GM19452 (cell line): Measurements from ENCODE around the gene FHL2.

Source experiments
- ATAC-seq: cut with Tn5 transposase; IDR thresholded peaks from one replicate; pipeline ENCODE4 v1.9.1; 2021; ENCODE audit not compliant: unreplicated experiment

Gene FHL2

GRCh38 chr2:105399207-105399861 is 483 bp upstream of the FHL2 start:
- ATAC-seq: no peak

DNA sequence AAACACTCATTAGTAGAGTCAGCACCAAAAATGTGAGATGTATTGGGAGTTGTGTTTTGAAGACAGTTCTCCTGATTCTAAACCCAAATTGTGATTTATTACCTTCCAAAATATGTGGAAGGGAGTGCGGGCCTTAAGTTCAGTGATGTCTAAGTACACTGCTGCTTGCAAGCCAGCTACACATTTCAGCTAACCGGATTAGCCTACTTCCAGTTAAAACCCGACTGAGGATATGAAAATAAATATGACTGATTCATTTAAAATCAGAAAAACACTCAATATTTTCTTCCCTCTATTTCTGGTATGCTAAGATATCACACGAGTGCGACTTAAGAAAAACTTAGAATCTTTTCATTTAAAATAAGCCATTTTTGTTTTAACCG is 907 bp downstream of the FHL2 start:
- ATAC-seq: no peak

DNA sequence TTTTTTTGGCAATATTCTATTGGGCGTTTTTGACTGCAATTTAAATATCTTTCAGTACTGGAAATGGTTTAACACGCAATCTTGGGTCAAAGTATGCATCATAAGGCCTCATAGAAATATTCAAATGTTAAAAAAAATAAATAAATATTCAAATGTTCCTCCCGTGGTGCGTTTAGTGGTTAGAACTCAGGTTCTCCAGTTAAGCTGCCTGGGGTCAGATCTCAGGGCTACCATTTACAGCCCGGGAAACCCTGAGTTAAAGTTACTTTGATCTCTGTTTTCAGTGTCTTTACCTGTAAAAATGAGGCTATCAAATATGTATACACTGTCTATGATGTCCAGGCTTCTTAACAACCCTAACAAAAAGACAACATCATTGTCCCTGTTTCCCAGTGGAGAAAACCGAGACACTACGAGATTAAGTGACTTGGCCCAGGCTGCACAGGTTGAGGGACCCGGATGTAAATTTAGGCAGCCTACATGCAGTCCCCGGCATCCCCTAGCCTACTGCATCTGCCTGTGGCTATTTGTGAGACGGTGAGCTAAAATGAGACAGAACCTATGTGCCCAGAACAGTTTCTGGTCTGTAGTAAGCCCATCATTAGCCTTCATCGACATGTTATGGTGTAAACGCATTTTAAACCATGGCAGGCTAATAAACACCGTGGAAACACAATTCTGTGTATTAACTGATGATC is 1.7 kb downstream of the FHL2 start:
- ATAC-seq: no peak

- ATAC-seq: no peak
Measured at GRCh38 chr2:105396254-105397024, 2.4 kb downstream of the FHL2 start.

DNA sequence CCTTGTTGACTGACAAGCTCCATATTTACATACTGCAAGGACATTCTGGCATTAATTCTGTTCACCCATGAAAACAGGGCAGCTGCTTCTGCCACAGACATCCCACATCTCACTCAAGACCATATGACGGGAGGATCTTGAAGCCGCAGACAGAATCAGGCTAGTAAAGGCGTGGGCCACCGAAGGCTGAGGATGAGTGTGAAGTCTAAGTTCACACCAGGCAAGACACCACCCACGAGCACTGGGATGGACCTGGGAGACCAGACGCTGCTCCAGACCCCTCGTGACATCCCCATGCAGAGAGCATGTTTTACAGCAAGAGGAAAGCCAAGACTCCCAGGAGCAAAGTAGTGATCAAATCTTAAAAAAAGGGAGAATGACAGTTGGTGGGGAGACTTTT is 3.2 kb downstream of the FHL2 start:
- ATAC-seq: no peak

GRCh38 chr2:105394951-105395611 is 3.8 kb downstream of the FHL2 start:
- ATAC-seq: no peak

DNA sequence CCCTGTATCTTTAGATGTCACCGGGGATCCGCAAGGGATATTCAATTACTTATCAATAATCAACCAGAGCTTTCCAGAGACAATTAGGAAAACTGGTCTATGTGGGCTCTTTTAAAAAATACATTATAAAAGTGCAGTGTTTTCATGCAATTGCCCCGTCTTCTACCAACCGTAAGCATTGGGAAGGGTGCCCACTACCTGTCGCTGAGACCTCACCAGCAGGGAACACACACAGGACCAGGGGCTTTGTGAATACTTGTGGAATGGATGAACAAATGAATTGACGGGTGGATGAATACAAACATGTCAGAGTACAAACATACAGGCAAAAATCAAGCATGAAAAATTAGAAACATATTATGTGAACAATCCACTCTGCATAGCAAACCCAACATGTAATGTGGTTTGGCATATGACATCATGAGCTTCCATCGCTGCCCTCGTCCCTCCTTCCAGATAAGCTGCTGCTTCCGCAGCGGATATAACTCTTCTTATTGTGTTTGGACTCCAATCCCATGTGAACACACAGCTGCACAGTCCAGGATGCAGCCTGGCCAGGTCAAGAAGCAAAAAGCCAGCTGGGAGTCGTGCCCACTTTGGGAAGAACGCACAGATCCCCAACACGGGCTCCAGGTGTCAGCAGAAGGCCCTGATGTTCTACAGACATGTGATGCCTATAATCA is 5.3 kb downstream of the FHL2 start:
- ATAC-seq: no peak

GRCh38 chr2:105391763-105392662 is 6.8 kb downstream of the FHL2 start:
- no peak for ATAC-seq

- ATAC-seq: no peak
Measured at GRCh38 chr2:105391058-105391627, 7.7 kb downstream of the FHL2 start.

DNA sequence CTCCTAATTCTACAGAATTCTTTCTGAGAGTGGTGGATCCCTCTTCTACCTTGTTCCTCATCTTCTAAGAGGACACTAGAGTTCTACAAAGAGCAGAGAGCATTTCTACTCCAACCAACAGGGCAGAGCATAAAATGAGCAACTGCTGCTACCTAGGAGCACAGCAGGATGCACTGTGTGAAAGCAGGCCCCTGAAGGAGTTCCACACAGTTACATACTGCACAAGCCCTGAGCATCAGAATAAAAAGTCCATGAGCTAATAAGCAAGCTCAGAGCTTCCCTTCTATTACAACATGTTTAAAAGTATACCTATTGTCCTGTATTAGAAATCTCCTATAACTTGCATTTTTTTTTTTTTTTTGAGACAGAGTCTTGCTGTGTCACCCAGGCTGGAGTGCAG is 8.4 kb downstream of the FHL2 start:
- no peak for ATAC-seq

GRCh38 chr2:105388971-105389381 is 9.9 kb downstream of the FHL2 start:
- ATAC-seq: no peak

GRCh38 chr2:105387225-105387624 is 11.6 kb downstream of the FHL2 start:
- no peak for ATAC-seq

DNA sequence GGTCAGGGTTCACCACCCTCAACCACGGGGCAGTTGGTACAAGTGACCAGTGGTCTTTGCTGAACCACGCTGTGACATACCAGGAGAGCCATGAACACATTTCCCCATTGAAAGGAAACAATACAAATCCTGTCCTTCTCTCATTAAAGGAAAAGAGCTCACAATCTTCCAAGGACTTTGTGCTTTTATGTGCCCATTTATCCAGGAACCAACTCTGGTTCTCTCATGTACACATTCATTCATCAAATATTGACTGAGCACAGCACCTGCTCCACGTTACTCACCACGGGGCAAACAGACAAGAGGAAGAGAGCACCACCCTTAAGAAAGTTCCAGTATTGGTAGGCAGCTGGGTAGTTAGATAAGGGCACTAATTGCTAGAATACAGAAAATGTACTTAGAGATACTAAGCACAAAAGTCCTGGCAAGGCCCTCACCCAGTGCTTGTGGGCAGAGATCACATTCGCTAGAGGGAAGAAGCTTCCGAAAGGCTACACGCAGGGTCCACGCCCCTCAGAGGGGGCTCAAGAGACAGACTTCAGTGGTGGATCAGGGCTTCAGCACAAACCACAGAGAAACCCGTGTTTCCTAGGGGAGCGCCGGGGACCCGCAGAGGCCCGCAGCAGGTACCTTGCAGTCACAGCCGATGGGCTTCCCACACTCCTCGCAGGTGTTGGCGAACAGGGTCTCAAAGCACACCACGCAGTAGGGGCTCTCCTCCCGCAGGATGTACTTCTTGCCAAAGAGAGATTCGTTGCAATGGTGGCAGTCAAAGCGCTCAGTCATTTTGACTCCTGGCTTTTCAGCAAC is 12.9 kb downstream of the FHL2 start:
- ATAC-seq: no peak

- ATAC-seq: no peak
Measured at GRCh38 chr2:105384861-105385260, 14.0 kb downstream of the FHL2 start.

- ATAC-seq: no peak
Measured at GRCh38 chr2:105384216-105384615, 14.6 kb downstream of the FHL2 start.

DNA sequence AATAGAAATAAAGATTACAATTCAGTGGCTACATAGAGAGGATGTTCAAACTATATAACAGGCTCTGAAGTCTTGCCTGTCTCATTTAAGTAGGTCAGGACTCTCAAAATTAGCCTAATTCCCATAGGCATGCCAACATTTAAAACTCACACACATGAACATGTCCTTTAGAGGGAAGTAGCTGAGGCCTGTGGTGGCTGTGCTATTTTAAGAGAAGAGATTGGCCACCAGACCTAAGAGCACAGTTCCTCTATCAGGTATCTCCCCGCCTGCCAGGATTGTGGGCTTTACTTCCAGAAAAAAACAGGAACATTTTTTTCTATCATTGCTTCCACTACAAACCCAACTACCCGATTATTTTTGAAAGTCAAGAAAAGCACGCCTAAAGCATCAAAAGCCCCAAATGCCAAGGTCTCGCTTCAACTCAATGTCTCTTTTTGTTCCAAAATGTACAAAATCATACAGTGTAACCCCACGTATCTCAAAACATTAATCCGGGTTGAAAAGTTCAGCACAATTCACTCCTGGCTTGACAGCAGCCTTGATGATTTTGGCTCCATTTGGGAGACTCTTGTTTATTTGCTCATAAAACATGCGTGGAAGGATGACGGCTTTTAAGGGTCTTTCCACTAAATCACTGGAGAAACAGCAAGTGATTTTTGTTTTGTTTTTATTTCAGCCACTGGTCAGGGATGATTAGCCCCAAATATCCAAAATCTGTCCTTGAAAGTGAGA is 15.3 kb downstream of the FHL2 start:
- no peak for ATAC-seq

GRCh38 chr2:105382177-105382576 is 16.7 kb downstream of the FHL2 start:
- ATAC-seq: no peak

DNA sequence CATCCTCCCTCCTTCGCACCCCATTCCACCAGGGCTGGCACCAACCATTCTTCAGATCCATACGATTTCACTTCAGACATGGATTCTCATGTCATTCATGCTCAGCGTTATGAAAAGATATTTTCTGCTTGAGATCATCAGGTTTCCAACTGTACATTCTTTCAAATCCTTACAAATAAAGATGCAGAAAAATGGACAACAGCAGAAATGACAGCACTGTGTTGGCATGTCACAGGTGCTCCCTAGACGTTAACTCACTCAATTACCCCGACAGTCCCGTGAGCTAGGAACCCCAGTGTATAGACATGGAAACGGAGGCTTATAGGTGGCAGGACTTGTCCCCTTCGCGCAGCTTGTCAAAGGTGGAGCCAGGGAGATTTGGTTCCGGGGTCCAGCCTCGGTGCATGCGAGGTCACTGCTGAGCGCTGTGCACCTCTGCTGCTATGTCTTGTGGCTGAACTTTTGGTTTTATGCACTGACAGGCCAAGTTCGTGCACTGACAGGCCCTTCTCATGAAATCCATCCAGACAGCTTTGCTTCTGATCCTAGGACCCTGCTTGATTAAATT is 17.7 kb downstream of the FHL2 start:
- no peak for ATAC-seq
